Fibroblast of lung (primary cell): ENCODE data around the gene CDC123.

Experiments
- CTCF ChIP-seq, 2 donors: IDR thresholded peaks in 1 of 2; conservative IDR thresholded peaks in 1 of 2; 1 replicate in 1 of 2; 2 replicates in 1 of 2; pipeline ENCODE4 v1.5.1; 2011 to 2012; ENCODE audit warnings: low read length in 2 of 2, control low read depth in 1 of 2, inconsistent platforms in 1 of 2, low read depth in 1 of 2, mild to moderate bottlenecking in 1 of 2
- EZH2 ChIP-seq: IDR thresholded peaks from 2 replicates; pipeline ENCODE4 v1.5.1; 2012; ENCODE audit warnings: low read length, control low read depth, mild to moderate bottlenecking; ENCODE audit errors: missing control alignments

DNA sequence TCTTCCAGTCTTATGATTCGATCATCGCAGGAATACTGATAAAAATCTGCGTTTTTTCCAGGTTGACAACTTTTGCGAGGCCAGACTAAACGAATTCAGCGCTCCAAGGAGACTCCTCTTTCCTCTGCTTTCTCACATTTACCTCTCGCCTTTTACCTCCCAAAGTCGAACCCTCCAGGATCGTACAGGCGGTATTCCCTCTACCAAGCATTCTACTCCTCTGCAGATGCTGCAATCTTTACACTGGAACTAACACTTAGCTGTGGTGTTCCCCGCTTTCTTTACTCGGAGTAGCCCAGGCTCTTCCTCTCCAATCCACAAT, 746 bp upstream of the CDC123 start:
- no peak for TF ChIP-seq CTCF (conservative IDR thresholded peaks at IDR 0.05 in 1 of 2, IDR thresholded peaks at IDR 0.05 in 1 of 2; ENCODE audit: low read depth in 1 of 2, low read length in 2 of 2)
- TF ChIP-seq EZH2, result no peak
